Vagina (tissue), 2 donors: Measurements from ENCODE around the gene SLC31A2. TPM values are rescaled to one million over a fixed set of nuclear protein-coding genes. Genes with fewer than 3 reads are reported as not detected.
A peak's percentile ranks its signal among the peaks of the same experiment; 100 is the strongest.

Experiments
- DNase-seq, 2 donors: peaks; one replicate each; pipeline ENCODE4 v3.0.0-alpha.2; 2017; ENCODE audit errors: extremely low spot score in 2 of 2
- H3K27ac ChIP-seq: fragments of 200-600 bp; sonication (generic); one replicate; pipeline ENCODE4 v1.5.1; 2019
- H3K27me3 ChIP-seq: fragments of 200-600 bp; sonication (generic); one replicate; pipeline ENCODE4 v1.5.1; 2019
- H3K36me3 ChIP-seq, 2 donors: fragments of 200-600 bp; sonication (generic); one replicate each; pipeline ENCODE4 v1.5.1; 2017 to 2019
- H3K4me1 ChIP-seq: fragments of 200-600 bp; sonication (generic); one replicate; pipeline ENCODE4 v1.5.1; 2019
- H3K4me3 ChIP-seq, 2 donors: fragments of 200-600 bp; sonication (generic); 1 replicate in 1 of 2; 2 replicates in 1 of 2; pipeline ENCODE4 v1.5.1; 2016 to 2019
- H3K9me3 ChIP-seq: fragments of 200-600 bp; sonication (generic); one replicate; pipeline ENCODE4 v1.5.1; 2019
- CTCF ChIP-seq, 3 experiments: fragments of 450-650 bp in 2 of 3; fragments of 200-600 bp in 1 of 3; sonication (generic) in 1 of 3; IDR thresholded peaks; one replicate each; pipeline ENCODE4 v1.5.1; 2017 to 2019; ENCODE audit warnings: antibody characterized with exemption in 3 of 3, mild to moderate bottlenecking in 2 of 3, moderate library complexity in 2 of 3
- POLR2A ChIP-seq, 2 donors: fragments of 450-650 bp; IDR thresholded peaks; one replicate each; pipeline ENCODE4 v1.6.1; 2017; ENCODE audit warnings: antibody characterized with exemption in 2 of 2, mild to moderate bottlenecking in 2 of 2, moderate library complexity in 2 of 2
- POLR2AphosphoS5 ChIP-seq, 2 donors: sonication (generic); formaldehyde crosslinking; IDR thresholded peaks; one replicate each; pipeline ENCODE4 v1.9.0; 2017; ENCODE audit warnings: antibody characterized with exemption in 2 of 2, mild to moderate bottlenecking in 2 of 2, low read depth in 1 of 2; ENCODE audit not compliant: insufficient read depth in 1 of 2
- intact Hi-C: fragments of 100-400 bp; cut with DNase I; formaldehyde crosslinking; loops from one replicate; pipeline ENCODE4 v1.15.1; 2023
- total RNA-seq: library from RNA; depleted of rRNA; stranded (reverse); fragments of >200 nt; gene quantifications from one replicate; pipeline ENCODE4 v1.2.3, GENCODE V29; 2016

SLC31A2 gene
- total RNA-seq, 1 donor from 2014 or later: 11.5 TPM

DNA sequence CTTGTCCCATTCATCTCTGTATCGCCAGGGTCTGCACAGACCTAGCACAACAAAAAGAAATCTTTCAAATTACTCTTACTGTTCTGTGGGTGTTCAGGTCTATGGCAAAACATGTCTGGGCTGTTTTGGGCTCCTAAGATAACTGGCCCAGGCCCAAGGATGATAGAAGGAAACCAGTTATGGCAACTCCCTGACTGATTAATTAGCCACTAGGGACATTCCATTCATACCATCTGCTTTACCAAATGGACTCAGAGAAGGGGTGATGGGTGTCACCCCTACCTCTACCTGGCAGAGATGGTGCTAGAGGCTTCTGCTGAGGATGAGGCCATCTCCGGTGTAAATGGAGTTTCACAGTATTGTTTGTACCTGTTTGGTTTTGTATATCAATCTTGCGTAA is 1.9 kb downstream of the SLC31A2 start:
- Histone ChIP-seq H3K27ac (peak overlapping the region; percentile 90), H3K27me3 (no peaks in the 10 kb centered on the region), H3K4me1 (peaks cover 32% of the 10 kb centered on the region), H3K4me3 (peak overlapping the region in 1 of 2 donors; percentile 95), H3K9me3 (no peaks in the 10 kb centered on the region), H3K36me3 (peaks cover 0 to 8% of the 10 kb centered on the region in 2 donors)
- TF ChIP-seq POLR2A (IDR thresholded peaks at IDR 0.05) (no peak), POLR2AphosphoS5 (IDR thresholded peaks at IDR 0.05; ENCODE audit: insufficient read depth in 1 of 2, low read depth in 1 of 2) (no peak), CTCF (IDR thresholded peaks at IDR 0.05) (no peak)
- no peak for DNase-seq
- intact Hi-C loops: no loop called here

- Histone ChIP-seq H3K4me1 (peaks cover 32% of the 10 kb centered on the region), H3K27me3 (no peaks in the 10 kb centered on the region), H3K36me3 (peaks cover 0 to 17% of the 10 kb centered on the region in 2 donors), H3K4me3 (no peak overlapping the region), H3K27ac (peak overlapping the region; percentile 65), H3K9me3 (no peaks in the 10 kb centered on the region)
- intact Hi-C loops: no loop called here
- TF ChIP-seq POLR2AphosphoS5 (IDR thresholded peaks at IDR 0.05; ENCODE audit: insufficient read depth in 1 of 2, low read depth in 1 of 2): no peak
- TF ChIP-seq POLR2A (IDR thresholded peaks at IDR 0.05): no peak
- TF ChIP-seq CTCF (IDR thresholded peaks at IDR 0.05): no peak
- no peak for DNase-seq
Observed at GRCh38 chr9:113153599-113153998, 2.8 kb downstream of the SLC31A2 start.

- Histone ChIP-seq H3K36me3 (peaks cover 0 to 22% of the 10 kb centered on the region in 2 donors), H3K4me1 (peaks cover 32% of the 10 kb centered on the region), H3K4me3 (no peak overlapping the region), H3K27ac (peak overlapping the region; percentile 65), H3K9me3 (no peaks in the 10 kb centered on the region), H3K27me3 (no peaks in the 10 kb centered on the region)
- no peak for TF ChIP-seq POLR2A (IDR thresholded peaks at IDR 0.05)
- no peak for TF ChIP-seq POLR2AphosphoS5 (IDR thresholded peaks at IDR 0.05; ENCODE audit: insufficient read depth in 1 of 2, low read depth in 1 of 2)
- TF ChIP-seq CTCF (IDR thresholded peaks at IDR 0.05): no peak
- no peak for DNase-seq
- intact Hi-C loops: no loop called here
Observed at GRCh38 chr9:113154471-113154870, 3.7 kb downstream of the SLC31A2 start.

DNA sequence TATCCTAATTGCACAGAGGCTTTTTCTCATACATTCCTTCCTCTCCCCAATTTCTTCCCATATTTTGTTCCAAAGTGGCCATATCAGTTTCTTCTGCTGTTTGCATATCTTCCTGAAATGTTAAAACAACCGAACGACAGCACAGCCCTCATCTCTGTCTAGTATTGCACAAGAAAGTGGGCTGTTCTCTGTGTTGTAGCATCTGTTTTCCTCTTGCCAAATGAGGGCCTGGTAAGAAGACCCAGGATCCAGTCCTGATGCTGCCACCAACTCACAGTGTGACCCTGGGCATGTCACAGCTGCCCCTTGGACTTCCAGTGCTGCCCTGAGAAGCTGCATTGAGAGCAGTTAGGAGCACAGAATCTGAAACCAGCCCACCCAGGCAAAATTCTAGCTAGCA is 4.1 kb downstream of the SLC31A2 start:
- no peak for TF ChIP-seq POLR2AphosphoS5 (IDR thresholded peaks at IDR 0.05; ENCODE audit: insufficient read depth in 1 of 2, low read depth in 1 of 2)
- no peak for TF ChIP-seq CTCF (IDR thresholded peaks at IDR 0.05)
- no peak for TF ChIP-seq POLR2A (IDR thresholded peaks at IDR 0.05)
- Histone ChIP-seq H3K4me1 (peaks cover 32% of the 10 kb centered on the region), H3K27me3 (no peaks in the 10 kb centered on the region), H3K27ac (peak overlapping the region; percentile 65), H3K36me3 (peaks cover 0 to 25% of the 10 kb centered on the region in 2 donors), H3K4me3 (no peak overlapping the region), H3K9me3 (no peaks in the 10 kb centered on the region)
- DNase-seq: no peak
- intact Hi-C loops: no loop called here

- DNase-seq: peak in 1 of 2 donors; percentile 49
- no peak overlapping the region for H3K4me3 ChIP-seq
- H3K27me3 ChIP-seq: no peaks in the 10 kb centered on the region
- H3K36me3 ChIP-seq: peaks cover 0 to 25% of the 10 kb centered on the region in 2 donors
- H3K4me1 ChIP-seq: peaks cover 32% of the 10 kb centered on the region
- no peak overlapping the region for H3K27ac ChIP-seq
- intact Hi-C loops: no loop called here
- H3K9me3 ChIP-seq: no peaks in the 10 kb centered on the region
- TF ChIP-seq POLR2AphosphoS5 (IDR thresholded peaks at IDR 0.05; ENCODE audit: insufficient read depth in 1 of 2, low read depth in 1 of 2) (no peak), POLR2A (IDR thresholded peaks at IDR 0.05) (no peak), CTCF (IDR thresholded peaks at IDR 0.05) (no peak)
Observed at GRCh38 chr9:113155911-113156588, 5.2 kb downstream of the SLC31A2 start.
